Prostate gland (tissue), 2 donors: ENCODE measurements around the gene LGR4. TPM values are rescaled to one million over a fixed set of nuclear protein-coding genes. Genes with fewer than 3 reads are reported as not detected.

ENCODE experiments used
- DNase-seq: peaks from one replicate; pipeline ENCODE4 v3.0.0-alpha.2; 2019; ENCODE audit warnings: low spot score
- H3K27ac ChIP-seq, 2 donors: fragments of 200-600 bp; sonication (generic); 2 replicates each; pipeline ENCODE4 v1.5.1; 2017 to 2019
- H3K27me3 ChIP-seq: fragments of 200-600 bp; sonication (generic); replicated peaks from 2 replicates; pipeline ENCODE4 v1.5.1; 2019; ENCODE audit not compliant: insufficient read depth
- H3K36me3 ChIP-seq, 2 donors: fragments of 200-600 bp; sonication (generic); 1 replicate in 1 of 2; 2 replicates in 1 of 2; pipeline versions ENCODE4 v1.5.1 to v1.8.1; 2017 to 2019
- H3K4me1 ChIP-seq: fragments of 200-600 bp; sonication (generic); replicated peaks from 2 replicates; pipeline ENCODE4 v1.5.1; 2019
- H3K4me3 ChIP-seq, 2 donors: fragments of 200-600 bp; sonication (generic); 2 replicates each; pipeline ENCODE4 v1.5.1; 2017 to 2019
- H3K9me3 ChIP-seq: fragments of 200-600 bp; sonication (generic); 2 replicates; pipeline ENCODE4 v1.5.1; 2017
- POLR2A ChIP-seq: fragments of 450-650 bp; IDR thresholded peaks from one replicate; pipeline ENCODE4 v1.6.1; 2016; ENCODE audit warnings: antibody characterized with exemption, mild to moderate bottlenecking
- POLR2AphosphoS5 ChIP-seq: sonication (generic); formaldehyde crosslinking; IDR thresholded peaks from one replicate; pipeline ENCODE4 v1.6.1; 2017; ENCODE audit warnings: antibody characterized with exemption
- WGBS: methylation state at CpG from one replicate; pipeline ENCODE4 v1.1.5; 2018; 5-methylcytosine and 5-hydroxymethylcytosine counted together
- intact Hi-C: fragments of 100-400 bp; cut with DNase I; formaldehyde crosslinking; loops from one replicate; pipeline ENCODE4 v1.14.2; 2022
- total RNA-seq, 2 donors: library from RNA; depleted of rRNA; stranded (reverse); fragments of >200 nt; gene quantifications; one replicate each; pipeline ENCODE4 v1.1.0, GENCODE V29; 2016
- TF ChIP-seq, protein P1 (sequence below), 4 experiments: fragments of 200-600 bp in 2 of 4; fragments of 450-650 bp in 2 of 4; sonication (generic) in 2 of 4; IDR thresholded peaks; 1 replicate in 3 of 4; 2 replicates in 1 of 4; pipeline ENCODE4 v1.5.1; 2016 to 2019; ENCODE audit warnings: antibody characterized with exemption in 4 of 4, mild to moderate bottlenecking in 2 of 4, moderate library complexity in 2 of 4

Gene LGR4
- total RNA-seq, 2 donors from 2014 or later = 49.2 to 97.2 TPM

GRCh38 chr11:27427183-27427980, 45.2 kb downstream of the LGR4 start:
- no peaks in the 10 kb centered on the region for H3K9me3 ChIP-seq
- 63% methylated on average over 7 of the region's 7 CpGs for WGBS
- DNase-seq = no peak
- H3K4me1 ChIP-seq = no peaks in the 10 kb centered on the region
- H3K4me3 ChIP-seq = no peak overlapping the region
- no peak overlapping the region for H3K27ac ChIP-seq
- H3K36me3 ChIP-seq = no peaks in the 10 kb centered on the region
- H3K27me3 ChIP-seq = no peaks in the 10 kb centered on the region
- TF ChIP-seq POLR2A (no peak), POLR2AphosphoS5 (no peak)
- TF ChIP-seq, protein P1, sequence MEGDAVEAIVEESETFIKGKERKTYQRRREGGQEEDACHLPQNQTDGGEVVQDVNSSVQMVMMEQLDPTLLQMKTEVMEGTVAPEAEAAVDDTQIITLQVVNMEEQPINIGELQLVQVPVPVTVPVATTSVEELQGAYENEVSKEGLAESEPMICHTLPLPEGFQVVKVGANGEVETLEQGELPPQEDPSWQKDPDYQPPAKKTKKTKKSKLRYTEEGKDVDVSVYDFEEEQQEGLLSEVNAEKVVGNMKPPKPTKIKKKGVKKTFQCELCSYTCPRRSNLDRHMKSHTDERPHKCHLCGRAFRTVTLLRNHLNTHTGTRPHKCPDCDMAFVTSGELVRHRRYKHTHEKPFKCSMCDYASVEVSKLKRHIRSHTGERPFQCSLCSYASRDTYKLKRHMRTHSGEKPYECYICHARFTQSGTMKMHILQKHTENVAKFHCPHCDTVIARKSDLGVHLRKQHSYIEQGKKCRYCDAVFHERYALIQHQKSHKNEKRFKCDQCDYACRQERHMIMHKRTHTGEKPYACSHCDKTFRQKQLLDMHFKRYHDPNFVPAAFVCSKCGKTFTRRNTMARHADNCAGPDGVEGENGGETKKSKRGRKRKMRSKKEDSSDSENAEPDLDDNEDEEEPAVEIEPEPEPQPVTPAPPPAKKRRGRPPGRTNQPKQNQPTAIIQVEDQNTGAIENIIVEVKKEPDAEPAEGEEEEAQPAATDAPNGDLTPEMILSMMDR (IDR thresholded peaks at IDR 0.05) = no peak
- intact Hi-C loops = no loop called here

DNA sequence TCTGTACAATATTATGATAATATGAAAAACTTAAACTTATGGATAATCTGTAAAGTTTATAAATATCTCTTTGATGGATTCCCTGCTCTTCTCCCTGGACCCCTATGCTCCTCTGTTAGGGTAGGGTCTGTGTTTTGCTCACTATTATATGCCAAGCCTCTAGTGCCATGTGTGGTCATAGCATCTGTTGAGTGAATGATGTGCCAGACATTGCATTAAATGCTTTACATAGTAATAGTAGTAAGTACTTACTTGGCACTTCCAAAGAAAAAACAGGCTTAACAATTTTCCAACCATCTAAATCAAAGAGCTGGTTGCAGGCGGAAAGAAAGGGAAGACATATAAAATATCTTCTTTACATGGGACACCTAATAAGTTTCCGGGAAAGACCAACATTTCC, 46.8 kb downstream of the LGR4 start:
- no peaks in the 10 kb centered on the region for H3K4me1 ChIP-seq
- no peak overlapping the region for H3K4me3 ChIP-seq
- H3K27ac ChIP-seq = no peak overlapping the region
- intact Hi-C loops = no loop called here
- WGBS = 89% methylated on average over 2 of the region's 2 CpGs
- no peaks in the 10 kb centered on the region for H3K27me3 ChIP-seq
- H3K36me3 ChIP-seq = no peaks in the 10 kb centered on the region
- no peaks in the 10 kb centered on the region for H3K9me3 ChIP-seq
- TF ChIP-seq POLR2AphosphoS5 (no peak), POLR2A (no peak)
- TF ChIP-seq, protein P1 (IDR thresholded peaks at IDR 0.05) = no peak
- DNase-seq = no peak

DNA sequence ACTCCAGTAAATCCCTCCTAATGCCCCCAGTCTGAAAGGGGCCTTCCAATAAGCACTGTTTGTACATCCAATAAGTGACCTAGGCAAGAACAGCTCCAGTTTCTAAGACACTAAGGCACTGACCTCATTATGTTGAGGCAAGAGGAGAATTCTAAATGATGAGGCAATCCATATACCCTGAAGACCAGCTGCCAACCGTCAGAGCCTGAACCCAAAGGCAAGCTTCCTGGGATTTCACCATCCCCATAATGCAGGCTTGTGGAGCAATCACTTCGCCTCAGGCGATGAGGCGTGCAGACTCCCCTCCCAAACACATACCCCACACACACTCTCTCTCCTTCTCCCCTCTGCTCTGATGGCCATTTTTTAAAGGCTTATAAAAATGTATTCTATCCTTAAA, 49.5 kb downstream of the LGR4 start:
- intact Hi-C loops = no loop called here
- H3K27me3 ChIP-seq = no peaks in the 10 kb centered on the region
- 89% methylated on average over 4 of the region's 4 CpGs for WGBS
- DNase-seq = no peak
- H3K4me3 ChIP-seq = no peak overlapping the region
- no peaks in the 10 kb centered on the region for H3K36me3 ChIP-seq
- H3K4me1 ChIP-seq = no peaks in the 10 kb centered on the region
- TF ChIP-seq POLR2AphosphoS5 (no peak), POLR2A (no peak)
- TF ChIP-seq, protein P1 (IDR thresholded peaks at IDR 0.05) = no peak
- H3K27ac ChIP-seq = no peak overlapping the region
- no peaks in the 10 kb centered on the region for H3K9me3 ChIP-seq

DNA sequence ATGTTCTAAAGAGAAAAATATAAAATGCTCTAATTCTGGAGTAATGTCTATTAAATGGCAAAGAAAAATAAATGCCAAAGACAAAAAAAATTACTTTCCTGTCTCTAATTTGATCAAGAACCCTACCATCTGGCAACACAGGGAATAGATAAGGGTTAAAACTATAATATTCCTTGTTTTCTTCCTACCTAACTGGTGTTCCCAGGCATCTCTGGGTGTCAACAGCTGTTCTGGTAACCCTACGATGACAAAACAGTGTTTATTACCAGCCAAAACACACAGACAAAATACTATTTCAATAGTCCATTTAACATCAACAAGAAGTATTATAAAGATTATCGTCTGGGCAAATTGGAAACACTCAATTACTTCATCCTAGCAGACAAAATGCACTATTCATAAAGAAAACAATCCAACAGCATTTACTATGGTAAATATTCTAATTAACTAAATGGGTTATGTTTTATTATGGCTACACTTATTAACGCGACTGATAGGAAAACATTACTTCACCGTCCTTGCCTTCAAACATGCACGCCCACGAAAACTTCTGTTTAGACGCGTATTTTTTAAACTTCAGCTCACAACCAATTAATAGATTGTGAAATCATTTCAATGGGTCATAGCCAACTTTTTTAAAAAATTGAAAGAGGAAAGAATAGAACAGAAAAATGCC, 50.6 kb downstream of the LGR4 start:
- no peak overlapping the region for H3K27ac ChIP-seq

More for the DNA sequence above, 50.6 kb downstream of the LGR4 start:
- Histone ChIP-seq H3K4me3 (no peak overlapping the region), H3K9me3 (no peaks in the 10 kb centered on the region), H3K27me3 (no peaks in the 10 kb centered on the region), H3K4me1 (no peaks in the 10 kb centered on the region), H3K36me3 (no peaks in the 10 kb centered on the region)
- 77% methylated on average over 9 of the region's 9 CpGs for WGBS
- intact Hi-C loops = no loop called here
- TF ChIP-seq POLR2AphosphoS5 = no peak
- TF ChIP-seq, protein P1 (IDR thresholded peaks at IDR 0.05) = no peak
- no peak for TF ChIP-seq POLR2A
- DNase-seq = no peak
